H1 (cell line): Measurements from ENCODE around the gene MCL1. TPM values are rescaled to one million over a fixed set of nuclear protein-coding genes. Genes with fewer than 3 reads are reported as not detected.

Experiments
- ASH2L ChIP-seq: fragments of 200-600, 300-600 bp; sonication (generic); IDR thresholded peaks from one replicate; pipeline ENCODE4 v1.7.1; 2017; ENCODE audit warnings: low read length
- POLR2AphosphoS5 ChIP-seq: IDR thresholded peaks from 2 replicates; pipeline ENCODE4 v1.6.1; 2011; ENCODE audit warnings: low read depth, low read length
- RAD21 ChIP-seq, 2 experiments: IDR thresholded peaks in 1 of 2; conservative IDR thresholded peaks in 1 of 2; 2 replicates each; pipeline ENCODE4 v1.6.1; 2011; ENCODE audit warnings: low read depth in 2 of 2, low read length in 2 of 2, improper control_type of control experiment in 1 of 2, inconsistent platforms in 1 of 2, mild to moderate bottlenecking in 1 of 2, moderate library complexity in 1 of 2
- SP4 ChIP-seq: IDR thresholded peaks from 2 replicates; pipeline ENCODE4 v1.6.1; 2012; ENCODE audit warnings: low read length, inconsistent platforms
- polyA plus RNA-seq, 7 experiments: library from polyadenylated mRNA; depleted of rRNA in 3 of 7; stranded (reverse) in 5 of 7; unstranded in 2 of 7; fragments of >200 nt in 5 of 7; fragments of 200-250 nt in 2 of 7; gene quantifications; 1 replicate in 5 of 7; 2 replicates in 1 of 7; 4 replicates in 1 of 7; pipeline versions ENCODE4 v1.2.1 to v1.2.3, GENCODE V29; 2011 to 2013; ENCODE audit warnings: missing spikeins in 2 of 7, mixed read lengths in 2 of 7
- total RNA-seq: library from RNA; stranded (reverse); fragmentation: NEBNext Ultra II Directional; extraction: Animal tissue kit (Norgen Biotek cat#: 25700); gene quantifications from 2 replicates; pipeline ENCODE4 v1.2.1, GENCODE V29; 2021
- TF ChIP-seq, protein P1 (sequence below): fragments of 300-600 bp; sonication (generic); IDR thresholded peaks from 2 replicates; pipeline ENCODE4 v1.7.1; 2012; ENCODE audit warnings: low read length, moderate library complexity, mild to moderate bottlenecking, inconsistent platforms; ENCODE audit not compliant: insufficient replicate concordance

MCL1 gene
- total and polyA plus RNA-seq, 2 of the 8 experiments (the other 6 are each of a cell fraction or from before 2014, with no cell fraction given): 61.1 to 218 TPM

DNA sequence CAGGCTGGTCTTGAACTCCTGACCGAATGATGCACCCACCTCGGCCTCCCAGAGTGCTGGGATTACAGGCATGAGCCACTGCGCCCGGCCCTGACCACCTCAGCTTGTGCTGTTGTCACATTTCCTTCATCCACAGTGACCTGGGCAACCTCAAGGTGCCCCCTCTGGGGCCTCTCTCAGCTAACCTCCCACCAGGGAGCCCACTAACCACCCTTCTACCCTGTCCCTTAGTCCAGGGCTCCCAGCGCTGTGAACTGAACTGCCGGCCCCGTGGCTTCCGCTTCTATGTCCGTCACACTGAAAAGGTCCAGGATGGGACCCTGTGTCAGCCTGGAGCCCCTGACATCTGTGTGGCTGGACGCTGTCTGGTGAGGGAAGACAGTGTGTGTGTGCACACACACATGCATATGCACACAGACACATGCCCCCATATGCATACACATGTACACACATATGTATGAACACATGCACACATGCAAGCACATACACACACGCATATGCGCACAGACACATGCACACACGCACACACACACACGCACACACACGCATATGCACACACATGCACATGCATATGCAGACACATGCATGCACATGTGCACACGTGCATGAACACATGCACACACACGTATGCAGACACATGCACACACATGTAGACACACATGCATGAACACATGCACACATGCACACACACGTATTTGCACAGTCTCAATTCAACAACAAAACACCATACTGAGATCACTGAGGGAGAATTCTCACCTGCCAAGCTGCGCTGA is 24.0 kb downstream of the MCL1 start (continued):
- TF ChIP-seq, protein P1, sequence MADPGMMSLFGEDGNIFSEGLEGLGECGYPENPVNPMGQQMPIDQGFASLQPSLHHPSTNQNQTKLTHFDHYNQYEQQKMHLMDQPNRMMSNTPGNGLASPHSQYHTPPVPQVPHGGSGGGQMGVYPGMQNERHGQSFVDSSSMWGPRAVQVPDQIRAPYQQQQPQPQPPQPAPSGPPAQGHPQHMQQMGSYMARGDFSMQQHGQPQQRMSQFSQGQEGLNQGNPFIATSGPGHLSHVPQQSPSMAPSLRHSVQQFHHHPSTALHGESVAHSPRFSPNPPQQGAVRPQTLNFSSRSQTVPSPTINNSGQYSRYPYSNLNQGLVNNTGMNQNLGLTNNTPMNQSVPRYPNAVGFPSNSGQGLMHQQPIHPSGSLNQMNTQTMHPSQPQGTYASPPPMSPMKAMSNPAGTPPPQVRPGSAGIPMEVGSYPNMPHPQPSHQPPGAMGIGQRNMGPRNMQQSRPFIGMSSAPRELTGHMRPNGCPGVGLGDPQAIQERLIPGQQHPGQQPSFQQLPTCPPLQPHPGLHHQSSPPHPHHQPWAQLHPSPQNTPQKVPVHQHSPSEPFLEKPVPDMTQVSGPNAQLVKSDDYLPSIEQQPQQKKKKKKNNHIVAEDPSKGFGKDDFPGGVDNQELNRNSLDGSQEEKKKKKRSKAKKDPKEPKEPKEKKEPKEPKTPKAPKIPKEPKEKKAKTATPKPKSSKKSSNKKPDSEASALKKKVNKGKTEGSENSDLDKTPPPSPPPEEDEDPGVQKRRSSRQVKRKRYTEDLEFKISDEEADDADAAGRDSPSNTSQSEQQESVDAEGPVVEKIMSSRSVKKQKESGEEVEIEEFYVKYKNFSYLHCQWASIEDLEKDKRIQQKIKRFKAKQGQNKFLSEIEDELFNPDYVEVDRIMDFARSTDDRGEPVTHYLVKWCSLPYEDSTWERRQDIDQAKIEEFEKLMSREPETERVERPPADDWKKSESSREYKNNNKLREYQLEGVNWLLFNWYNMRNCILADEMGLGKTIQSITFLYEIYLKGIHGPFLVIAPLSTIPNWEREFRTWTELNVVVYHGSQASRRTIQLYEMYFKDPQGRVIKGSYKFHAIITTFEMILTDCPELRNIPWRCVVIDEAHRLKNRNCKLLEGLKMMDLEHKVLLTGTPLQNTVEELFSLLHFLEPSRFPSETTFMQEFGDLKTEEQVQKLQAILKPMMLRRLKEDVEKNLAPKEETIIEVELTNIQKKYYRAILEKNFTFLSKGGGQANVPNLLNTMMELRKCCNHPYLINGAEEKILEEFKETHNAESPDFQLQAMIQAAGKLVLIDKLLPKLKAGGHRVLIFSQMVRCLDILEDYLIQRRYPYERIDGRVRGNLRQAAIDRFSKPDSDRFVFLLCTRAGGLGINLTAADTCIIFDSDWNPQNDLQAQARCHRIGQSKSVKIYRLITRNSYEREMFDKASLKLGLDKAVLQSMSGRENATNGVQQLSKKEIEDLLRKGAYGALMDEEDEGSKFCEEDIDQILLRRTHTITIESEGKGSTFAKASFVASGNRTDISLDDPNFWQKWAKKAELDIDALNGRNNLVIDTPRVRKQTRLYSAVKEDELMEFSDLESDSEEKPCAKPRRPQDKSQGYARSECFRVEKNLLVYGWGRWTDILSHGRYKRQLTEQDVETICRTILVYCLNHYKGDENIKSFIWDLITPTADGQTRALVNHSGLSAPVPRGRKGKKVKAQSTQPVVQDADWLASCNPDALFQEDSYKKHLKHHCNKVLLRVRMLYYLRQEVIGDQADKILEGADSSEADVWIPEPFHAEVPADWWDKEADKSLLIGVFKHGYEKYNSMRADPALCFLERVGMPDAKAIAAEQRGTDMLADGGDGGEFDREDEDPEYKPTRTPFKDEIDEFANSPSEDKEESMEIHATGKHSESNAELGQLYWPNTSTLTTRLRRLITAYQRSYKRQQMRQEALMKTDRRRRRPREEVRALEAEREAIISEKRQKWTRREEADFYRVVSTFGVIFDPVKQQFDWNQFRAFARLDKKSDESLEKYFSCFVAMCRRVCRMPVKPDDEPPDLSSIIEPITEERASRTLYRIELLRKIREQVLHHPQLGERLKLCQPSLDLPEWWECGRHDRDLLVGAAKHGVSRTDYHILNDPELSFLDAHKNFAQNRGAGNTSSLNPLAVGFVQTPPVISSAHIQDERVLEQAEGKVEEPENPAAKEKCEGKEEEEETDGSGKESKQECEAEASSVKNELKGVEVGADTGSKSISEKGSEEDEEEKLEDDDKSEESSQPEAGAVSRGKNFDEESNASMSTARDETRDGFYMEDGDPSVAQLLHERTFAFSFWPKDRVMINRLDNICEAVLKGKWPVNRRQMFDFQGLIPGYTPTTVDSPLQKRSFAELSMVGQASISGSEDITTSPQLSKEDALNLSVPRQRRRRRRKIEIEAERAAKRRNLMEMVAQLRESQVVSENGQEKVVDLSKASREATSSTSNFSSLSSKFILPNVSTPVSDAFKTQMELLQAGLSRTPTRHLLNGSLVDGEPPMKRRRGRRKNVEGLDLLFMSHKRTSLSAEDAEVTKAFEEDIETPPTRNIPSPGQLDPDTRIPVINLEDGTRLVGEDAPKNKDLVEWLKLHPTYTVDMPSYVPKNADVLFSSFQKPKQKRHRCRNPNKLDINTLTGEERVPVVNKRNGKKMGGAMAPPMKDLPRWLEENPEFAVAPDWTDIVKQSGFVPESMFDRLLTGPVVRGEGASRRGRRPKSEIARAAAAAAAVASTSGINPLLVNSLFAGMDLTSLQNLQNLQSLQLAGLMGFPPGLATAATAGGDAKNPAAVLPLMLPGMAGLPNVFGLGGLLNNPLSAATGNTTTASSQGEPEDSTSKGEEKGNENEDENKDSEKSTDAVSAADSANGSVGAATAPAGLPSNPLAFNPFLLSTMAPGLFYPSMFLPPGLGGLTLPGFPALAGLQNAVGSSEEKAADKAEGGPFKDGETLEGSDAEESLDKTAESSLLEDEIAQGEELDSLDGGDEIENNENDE: no peak
- TF ChIP-seq SP4 (no peak), RAD21 (IDR thresholded peaks at IDR 0.05 in 1 of 2, conservative IDR thresholded peaks at IDR 0.05 in 1 of 2; ENCODE audit: low read depth in 2 of 2, low read length in 2 of 2) (no peak), POLR2AphosphoS5 (peak; percentile 16; the same call in 1 of the 2 replicates), ASH2L (no peak)
